Hippocampal formation (tissue), 2 donors: ENCODE results near the gene CTIF.

Experiments
- DNase-seq, 2 donors: peaks; one replicate each; lab custom pipeline; 2025; lab: John Stamatoyannopoulos, UW

Gene CTIF

DNA sequence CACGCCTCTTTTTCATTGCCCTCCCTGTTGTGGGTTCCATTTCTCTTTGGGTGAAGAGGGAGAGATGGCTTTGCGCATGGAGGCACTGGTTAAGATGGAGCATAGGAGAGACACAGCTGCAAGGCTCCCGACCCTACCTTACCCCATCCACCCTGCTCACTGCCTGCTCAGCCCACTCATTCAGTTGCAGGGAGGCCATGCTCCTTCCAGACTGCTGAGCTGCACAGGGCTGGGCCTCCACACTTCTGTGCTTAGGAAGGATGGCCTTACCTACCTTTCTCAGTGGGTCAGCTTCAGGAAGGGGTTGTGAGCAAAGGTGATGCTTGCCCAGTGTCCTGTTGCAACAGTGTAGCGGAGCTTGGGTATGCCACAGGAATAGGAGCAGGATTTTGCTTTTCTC lies 127.8 kb downstream of the CTIF start:
- DNase-seq = no peak

DNA sequence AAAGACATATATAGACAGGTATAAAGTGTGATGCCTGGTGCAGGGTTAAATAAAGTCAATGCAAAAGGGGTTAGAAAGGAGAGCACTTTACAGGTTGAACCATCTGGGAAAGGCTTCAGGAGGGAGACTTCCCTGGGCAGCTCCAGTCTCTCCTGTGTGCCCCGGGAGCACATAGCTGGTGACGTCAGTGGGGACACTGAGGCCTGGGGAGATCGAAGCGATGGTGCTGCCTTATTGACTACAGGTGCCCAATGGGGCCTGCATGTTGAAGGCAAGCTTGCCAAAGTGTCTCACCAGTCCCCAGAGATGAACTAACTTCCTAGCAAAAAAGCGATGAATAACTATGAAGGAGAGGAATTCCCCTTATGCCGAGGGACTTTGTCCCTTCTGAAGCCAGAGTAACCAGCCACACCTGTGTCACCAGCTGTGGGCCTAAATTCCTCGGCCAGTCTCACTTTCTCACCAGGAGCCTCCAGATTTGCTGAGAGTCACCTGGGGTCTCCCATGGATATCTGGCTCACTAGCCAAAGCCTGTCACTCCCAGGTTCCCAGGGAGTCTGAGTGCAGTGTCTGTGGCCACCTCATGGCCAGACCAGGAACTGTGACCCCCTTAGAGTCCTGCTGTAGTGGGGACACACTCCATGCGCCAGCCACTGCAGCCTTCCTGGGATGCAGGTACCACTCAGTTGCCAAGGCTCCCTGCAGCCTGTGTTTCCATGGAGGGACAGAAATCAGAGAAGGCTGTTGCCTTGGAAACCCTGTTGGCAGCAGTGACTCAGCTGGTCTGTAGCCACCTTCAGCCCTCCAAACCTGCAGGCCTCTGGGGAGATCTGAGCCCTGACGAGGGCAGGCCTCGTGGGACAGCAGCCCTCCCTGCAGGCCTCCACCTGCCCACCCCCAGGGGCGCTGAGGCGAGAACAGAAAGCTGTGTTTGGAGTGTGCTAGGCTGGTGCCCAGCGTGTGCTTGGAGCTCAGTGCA lies 128.7 kb downstream of the CTIF start:
- no peak for DNase-seq

DNA sequence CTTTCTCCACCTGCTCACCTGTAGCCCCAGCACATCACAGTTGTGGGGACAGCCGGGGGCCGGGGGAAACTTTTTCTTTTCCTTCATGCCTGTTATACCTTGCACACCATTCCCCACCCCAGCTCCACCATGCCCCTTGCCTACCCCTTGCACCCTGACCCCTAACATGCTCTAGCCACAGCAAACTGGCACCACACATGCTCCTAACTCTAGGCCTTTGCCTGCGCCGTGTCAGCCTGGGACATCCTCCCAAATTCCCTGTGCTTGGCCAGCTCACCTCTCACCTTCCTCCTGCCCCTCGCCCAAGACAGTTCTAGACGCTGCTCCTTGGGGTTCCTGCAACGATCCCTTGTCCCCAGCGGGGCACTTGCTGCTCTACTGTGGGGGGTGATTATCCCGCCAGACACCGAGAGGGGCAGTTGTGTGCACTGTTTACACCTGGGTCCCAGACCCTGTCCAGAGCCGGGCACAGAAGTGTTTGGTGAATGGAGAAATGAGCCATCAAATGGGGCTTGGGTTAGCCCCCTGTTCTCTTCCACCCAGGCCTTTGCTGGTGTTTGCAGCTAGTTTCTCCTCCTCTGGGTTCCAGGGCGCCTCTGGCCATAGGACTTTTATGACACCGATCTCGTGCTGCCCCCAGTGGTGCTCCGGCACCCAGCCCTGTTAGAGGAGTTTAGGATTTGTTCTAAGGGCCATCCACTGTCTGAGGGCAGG lies 129.8 kb downstream of the CTIF start:
- no peak for DNase-seq

DNA sequence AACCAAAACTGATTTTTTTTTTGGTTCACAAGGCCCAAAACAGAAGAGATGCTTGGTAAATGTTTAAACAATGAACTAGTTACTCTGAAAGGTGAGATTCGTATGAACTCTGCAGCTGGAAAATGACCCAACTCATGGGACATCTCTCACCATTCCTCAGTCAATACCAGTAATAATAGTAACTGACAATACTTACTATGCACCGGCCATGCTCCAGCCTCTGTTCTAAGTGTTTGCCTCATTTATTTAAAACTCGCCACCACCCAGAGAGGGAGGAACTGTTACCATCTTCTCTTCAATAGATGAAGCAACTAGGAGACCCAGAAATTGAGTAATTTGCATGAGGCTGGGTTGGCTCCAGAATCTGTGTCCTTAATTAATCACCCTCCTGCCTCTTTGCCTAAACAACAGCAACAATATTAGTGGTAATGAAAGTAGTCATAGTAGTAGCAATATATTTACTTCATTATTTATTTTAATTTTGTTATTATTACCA lies 130.4 kb downstream of the CTIF start:
- no peak for DNase-seq

DNA sequence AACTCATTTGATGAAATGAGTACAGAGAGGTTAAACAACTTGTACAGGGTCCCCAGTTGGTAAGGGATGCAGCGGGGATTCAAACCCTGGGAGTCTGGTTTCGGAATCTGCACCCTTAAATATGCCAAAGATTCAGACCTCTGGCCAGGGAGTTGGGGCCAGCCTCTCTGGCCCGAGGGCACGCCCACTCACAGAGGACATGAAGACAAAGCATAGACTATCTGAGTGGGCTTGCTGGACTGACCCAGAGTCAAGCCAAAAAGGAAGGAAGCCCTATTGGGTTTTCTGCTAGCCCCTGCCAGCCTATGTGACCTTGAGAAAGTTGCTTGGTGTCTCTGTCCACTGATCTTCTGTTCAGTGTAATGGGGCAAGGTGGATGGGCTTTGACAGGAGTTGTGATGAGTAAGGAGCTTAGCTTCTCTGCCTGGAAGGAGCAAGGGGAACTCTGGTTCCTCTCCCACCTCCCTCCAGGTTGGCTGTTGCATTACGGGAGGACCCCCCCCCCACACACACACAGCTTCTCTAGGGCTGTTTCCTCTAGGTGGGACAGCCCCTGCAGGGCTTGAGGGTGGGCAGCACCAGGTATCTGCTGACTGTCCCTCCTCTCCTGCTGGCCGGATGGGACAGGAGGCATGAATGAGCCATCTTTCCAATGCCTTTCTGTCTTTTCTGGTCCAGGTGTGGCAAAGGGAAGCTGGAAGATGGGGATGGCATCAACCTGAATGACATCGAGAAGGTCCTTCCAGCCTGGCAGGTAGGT lies 131.3 kb downstream of the CTIF start:
- no peak for DNase-seq

DNA sequence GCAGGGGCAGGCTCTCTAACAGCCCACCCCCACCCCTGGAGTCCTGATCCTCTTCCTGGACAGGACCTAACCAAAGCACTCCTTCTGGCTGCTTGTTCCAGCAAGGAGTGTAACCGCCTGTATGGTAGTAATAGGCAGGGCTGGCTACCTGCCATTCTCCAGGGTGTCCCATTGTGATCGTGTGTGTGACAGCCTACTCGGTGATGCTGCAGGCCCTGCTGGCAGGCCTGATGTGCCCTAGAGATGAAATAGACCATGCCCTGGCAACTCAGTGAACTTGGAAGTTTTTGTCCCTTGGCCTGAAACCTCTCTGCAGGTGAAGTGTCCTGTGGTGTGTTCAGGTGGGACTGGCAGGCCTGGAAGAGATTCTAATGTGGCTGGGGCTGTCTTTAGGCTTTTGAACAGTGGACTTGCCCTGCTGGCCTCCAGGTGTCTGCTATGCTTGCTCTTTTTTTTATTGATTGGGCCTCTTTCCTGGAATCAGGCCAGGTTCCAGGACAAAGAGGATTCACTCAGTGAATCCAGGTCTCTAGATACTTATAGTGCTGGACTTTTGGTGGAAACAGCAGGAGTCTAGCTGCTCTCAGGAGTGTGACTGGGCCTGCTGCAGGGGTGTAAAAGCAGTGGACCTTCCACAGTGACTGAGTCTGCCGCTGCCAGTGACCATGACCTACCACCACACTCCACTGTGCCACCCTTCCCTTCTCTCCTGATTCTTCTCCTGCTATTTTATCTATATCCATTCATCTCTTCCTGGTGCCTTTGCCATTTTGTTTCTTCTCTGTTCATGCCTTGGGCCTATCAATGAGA lies 132.1 kb downstream of the CTIF start:
- no peak for DNase-seq

DNA sequence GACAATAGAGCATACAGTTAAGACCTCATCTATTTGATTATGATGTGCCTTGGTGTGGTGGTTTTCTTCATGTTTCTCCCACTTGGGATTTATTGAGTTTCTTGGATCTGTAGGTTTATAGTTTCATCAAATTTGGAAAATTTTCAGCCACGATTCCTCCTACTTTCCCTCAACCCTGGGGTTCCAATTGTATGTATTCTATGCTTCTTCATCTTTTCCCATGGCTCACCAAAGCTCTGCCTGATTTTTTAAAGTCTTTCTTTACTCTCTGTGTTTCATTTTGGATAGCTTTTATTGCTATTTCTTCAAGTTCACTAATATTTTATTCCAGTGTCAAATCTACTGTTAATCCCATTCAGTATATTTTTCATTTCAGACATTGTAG lies 132.7 kb downstream of the CTIF start:
- DNase-seq = no peak

DNA sequence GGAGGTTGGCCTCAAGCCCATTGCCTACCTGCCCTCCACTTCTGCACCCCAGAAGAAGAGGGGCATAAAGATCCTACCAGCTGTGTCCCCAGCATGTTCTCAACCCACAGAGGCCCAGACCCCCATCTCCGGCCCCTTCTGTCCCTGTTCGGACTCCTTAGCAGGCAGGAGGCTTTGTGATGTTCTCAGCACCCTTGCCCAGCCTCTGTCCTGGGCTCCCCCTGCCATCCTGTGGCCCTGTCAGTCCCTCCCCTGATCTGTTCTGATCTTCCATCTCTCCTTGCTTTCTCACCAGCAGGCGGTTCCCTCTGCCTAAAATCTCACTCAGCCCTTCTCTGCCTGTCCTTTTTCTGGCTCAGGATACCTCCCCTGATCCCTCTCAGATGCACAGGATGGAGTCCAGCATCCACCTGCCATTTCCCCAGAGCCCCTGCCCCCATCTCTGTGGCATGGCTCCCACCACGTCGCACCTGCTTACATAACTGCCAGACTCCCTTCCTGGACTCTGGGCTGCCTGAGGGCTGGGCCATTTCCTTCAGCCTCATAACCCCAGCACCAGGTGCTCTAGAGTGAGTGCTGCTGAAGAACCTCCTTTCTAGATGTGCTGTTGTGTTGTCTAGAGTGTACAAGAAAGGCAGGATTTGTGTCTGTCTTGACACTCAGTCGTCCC lies 134.0 kb downstream of the CTIF start:
- DNase-seq = no peak

DNA sequence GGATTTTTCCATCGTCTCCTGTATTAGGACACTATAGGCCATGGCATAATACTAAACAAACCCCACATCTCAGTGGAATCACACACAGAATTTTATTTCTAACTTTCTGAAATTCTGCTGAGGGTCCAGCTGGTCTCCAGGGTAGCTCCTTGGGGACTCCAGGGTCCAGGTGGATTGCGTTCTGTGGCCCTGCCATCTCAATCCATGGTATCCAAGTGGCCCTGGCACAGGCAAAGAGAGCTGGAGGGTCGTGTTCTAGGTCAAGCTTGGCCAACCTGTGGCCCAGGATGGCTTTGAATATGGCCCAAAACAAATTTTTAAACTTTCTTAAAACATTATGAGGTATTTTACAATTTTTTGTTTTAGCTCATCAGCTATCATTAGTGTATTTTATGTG lies 134.6 kb downstream of the CTIF start:
- DNase-seq = no peak

DNA sequence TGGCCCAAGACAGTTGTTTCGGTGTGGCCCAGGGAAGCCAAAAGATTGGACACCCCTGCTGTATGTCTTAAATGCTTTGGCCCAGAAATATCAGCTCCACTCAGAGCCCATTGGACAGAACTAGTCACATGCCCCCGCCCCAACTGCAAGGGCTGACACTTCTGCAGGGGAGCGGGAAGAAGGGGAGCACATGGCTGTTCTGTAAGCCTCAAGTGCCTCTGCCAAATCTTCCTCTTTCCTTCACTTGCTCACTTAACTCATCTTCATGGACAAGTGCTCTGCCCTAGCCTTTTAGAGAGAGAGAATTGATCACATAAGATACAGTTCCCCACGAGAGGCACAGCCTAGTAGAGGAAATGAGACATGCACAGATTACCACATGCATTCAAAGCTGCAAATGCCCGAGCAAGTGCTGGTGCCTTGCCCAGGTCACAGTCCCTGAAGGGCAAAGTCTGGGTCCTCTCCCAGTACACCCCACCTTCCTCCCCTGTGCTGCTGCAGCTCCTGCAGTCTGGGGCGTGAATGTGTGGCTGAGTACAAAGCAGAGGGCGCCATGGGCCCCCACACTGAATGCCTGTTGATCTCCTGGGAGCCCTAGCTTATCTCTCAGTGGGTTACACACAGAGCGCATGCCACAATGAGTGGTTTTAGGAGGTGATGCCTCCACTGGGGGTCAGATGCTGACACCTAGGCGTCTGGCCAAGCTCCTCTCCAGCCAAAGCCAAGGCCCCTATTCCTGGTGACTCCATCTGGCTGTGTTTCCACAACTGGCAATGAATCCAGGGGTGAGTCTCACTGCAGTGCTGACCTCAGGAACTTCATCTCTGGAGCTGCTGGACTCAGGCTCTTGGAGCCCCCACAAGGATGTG lies 135.3 kb downstream of the CTIF start:
- no peak for DNase-seq

DNA sequence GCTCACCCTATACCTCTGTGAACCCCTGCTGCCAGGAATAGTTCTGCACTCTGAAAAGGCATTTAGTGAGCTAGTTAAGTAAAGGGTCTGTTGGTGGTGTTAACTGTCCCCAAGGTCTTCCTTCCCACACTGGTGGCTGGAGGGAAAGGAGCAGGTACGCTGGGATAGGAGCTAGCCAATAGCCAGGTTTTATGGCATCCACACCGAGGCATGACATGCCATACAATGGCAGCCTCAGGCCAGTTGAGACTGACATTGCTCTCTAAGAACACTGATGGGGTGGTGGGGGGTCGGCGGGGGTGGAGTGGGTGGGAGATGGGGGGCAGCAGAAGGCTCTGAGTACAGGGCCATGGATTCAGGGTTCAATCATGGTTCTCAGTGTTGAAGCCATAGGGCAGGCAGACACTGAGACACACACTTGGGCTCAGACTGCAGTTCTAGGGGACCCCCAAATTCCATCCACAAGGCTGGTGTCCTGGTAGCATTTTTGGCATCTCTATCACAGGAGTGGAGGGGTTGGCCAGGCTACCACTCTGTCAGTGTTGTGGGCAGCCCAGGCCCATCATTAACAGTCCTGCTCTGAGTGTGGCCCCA lies 136.0 kb downstream of the CTIF start:
- DNase-seq = no peak

DNA sequence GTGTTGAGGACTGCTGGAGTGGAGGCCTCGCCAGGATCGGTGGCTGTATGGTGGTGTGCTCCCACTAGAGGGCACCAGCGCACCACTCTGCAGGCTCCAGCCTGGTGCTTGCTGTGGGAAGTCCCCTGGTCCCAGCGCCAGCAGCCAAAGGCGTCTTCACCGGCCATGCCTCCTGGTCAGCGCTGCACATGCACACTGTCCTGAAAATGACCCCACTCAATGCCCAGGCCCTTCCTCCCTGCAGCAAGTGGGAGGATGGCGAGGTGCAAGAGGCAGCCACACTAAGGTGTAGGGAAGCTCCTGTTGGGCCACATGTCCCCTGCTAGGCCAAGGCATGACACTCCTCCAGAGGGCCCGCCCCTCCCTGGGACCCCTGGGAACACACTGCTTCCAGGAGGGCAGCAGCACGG lies 136.5 kb downstream of the CTIF start:
- peak; percentile 71 to 81 for DNase-seq

DNA sequence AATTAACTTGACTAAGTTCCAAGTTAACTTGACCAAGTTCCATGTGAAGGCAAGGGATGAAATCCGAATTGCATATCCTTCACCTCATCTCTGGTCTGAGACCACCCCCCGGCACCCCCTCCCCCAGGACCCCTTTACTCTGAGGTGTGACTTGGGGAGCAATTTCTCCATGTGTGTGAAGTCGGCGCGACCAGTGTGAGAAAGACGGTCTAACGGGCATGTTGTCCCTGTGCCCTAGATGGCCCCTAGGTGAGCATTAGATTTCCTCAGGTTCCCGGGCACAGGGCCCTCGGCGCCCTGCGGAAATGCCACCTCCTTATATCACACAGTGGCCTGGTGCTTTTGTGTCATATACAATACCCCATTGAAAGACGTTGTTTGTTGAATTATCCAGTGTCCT lies 137.1 kb downstream of the CTIF start:
- DNase-seq = no peak

DNA sequence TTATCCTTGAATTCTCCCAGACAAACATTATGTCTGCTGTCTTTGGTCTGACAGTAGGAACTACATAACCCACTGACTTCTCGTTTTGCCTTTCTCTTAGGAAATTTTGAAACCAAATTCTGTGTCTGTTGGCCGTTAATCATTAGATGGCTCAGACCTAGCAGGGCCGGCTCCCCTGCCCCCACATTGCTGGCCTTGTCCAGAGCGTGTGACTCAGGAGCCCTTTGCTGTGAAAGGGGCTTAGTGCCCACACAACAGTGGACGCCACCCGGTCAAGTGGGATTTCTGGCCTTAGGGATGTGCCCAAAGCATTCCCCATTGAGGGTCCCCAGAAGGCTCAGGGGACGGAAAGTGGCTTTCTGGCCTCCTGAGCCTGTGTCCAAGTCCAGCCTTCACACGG lies 137.5 kb downstream of the CTIF start:
- no peak for DNase-seq

DNA sequence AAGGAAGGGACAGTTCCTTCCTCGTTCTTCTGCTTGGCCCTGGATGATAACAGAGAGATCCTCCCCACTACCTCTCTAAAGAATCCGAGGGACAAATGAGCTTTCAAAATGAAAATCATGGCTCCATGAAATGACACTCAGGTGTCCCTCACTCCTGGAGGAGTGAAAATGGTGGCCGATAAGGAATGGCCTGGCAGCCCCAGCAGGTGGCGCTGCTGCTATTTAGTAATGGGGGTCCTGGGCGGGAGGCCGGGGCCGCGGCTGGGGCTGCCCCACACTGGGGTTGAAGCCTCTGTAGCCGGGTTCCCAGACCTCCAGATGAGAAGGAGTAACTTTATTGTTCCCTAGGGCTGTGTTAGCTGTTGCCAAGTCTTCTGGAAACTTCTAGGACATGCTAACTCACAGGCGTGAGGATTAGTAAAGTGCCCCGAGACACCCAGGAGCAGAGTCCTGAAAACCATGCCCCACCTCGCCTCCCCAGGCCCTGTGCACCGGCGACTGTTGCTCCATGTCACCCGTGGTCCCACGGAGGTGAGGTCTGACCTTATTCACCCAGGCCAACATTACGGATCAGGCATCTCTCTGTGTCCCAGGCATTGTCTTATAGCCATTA lies 138.0 kb downstream of the CTIF start:
- peak; percentile 50 to 72 for DNase-seq

DNA sequence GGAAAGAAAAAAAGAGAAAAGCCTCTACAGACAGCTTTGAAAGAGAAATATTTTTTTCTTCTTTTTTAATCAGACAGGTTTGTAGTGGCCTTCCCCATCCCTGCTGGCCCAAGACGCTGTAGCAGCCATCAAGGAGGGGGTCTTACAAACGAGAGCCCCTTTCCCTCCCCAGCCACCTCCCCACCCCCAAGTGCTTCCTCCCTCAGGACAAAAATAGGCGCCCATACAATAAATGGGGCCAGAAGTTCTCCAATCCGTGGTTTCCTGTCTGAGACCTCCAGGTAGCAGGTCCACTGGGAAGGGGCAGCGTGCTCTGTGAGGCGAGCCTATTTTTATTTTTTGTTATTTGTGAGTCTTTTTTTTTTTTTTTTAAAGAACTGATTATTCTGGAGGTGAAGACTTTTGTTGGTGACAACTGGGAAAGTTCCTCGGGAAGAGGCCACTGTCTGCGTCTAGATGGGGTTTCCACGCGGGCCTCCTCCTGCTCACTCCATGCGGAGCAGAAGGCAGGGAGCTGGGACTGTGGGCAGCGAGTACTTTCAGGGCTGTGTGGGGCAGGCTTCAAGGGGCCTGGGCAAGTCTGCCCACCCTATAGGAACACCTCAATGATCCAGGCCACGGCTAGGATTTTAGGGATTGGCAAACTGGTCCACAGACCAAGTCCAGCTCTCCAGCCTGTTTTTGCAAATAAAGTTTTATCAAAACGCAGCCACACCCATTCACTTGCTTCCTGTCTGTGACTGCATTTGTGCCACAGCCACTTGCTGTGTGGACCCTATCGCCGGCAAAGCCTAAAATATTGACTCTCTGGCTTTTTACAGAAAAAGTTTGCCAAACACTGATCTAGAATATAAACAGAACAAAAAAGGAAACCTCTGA lies 139.6 kb downstream of the CTIF start:
- no peak for DNase-seq

DNA sequence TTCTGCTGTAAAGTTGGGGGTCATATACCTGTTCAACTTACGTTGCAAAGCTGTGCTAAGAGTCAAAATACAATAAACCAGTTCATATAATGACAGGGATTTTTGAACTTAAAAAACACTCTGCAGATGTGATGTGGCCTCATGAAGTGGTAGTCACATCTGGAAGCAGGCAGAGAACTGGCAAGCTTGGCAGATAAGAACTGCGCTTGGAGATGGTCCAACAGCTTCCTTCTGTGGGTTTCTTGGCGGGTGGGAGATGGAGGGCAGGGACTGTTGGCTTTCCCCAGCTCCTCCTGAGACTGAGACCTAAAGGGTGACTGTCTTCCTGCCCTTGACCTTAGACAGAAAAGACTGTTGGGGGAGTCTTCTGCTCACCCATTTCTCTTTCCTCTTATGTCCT lies 140.4 kb downstream of the CTIF start:
- no peak for DNase-seq
